RWPE1 (cell line): Measurements from ENCODE around the gene ZBTB25.

ENCODE experiments used
- CTCF ChIA-PET: fragments of 350-600 bp; sonication (Branson Sonifier 250); formaldehyde crosslinking; extraction: SDS; loops from one replicate; lab custom pipeline; 2021; lab: Yijun Ruan, JAX
- POLR2A ChIA-PET: fragments of 400-600 bp; formaldehyde crosslinking; extraction: SDS; loops from one replicate; lab custom pipeline; 2020; ENCODE audit warnings: antibody characterized with exemption; ENCODE audit not compliant: low non-redundant PET; lab: Yijun Ruan, JAX
- DNase-seq: peaks from one replicate; pipeline ENCODE4 v3.0.0; 2012; ENCODE audit warnings: low spot score
- H3K27ac ChIP-seq: fragments of 450-650 bp; 2 replicates; pipeline ENCODE4 v1.5.1; 2017
- CTCF ChIP-seq: fragments of 450-650 bp; conservative IDR thresholded peaks from 2 replicates; pipeline ENCODE4 v1.5.1; 2017; ENCODE audit warnings: low read depth, mild to moderate bottlenecking

ZBTB25 gene

GRCh38 chr14:64503434-64504309, at the start of gene ZBTB25:
ZBTB25 (minus strand) TSS chr14:64503838; CDS start chr14:64490533, 13,305 bp downstream.
- DNase-seq, result peak; percentile 79
- ChIA-PET CTCF (interaction anchor here (0.7 kb wide), 1 partner anchor 213 kb away, joined by 3 read pairs; no protein-coding TSS in a partner anchor), POLR2A (interaction anchor here (0.5 to 0.6 kb wide), 3 partner anchors 9 to 377 kb away, joined by 3 to 10 read pairs (median 4); no protein-coding TSS in a partner anchor)
- no peak for TF ChIP-seq CTCF
- H3K27ac ChIP-seq, result peak within 1 kb of the TSS; percentile 99

- ChIA-PET POLR2A (no interaction called here), CTCF (interaction anchor here (0.7 kb wide), 2 partner anchors 74 to 80 kb away, joined by 4 to 6 read pairs; no protein-coding TSS in a partner anchor)
- H3K27ac ChIP-seq, result no peak overlapping the region
- no peak for TF ChIP-seq CTCF
- DNase-seq, result no peak
Measured at GRCh38 chr14:64550621-64551333, 47.1 kb upstream of the ZBTB25 start.

- no peak for TF ChIP-seq CTCF
- ChIA-PET POLR2A (no interaction called here), CTCF (interaction anchor here (0.7 kb wide), 2 partner anchors 75 to 81 kb away, joined by 4 to 6 read pairs; no protein-coding TSS in a partner anchor)
- no peak for DNase-seq
- no peak within 1 kb of the TSS for H3K27ac ChIP-seq
Measured at GRCh38 chr14:64549791-64550620, 46.4 kb upstream of the ZBTB25 start, which contains the start of gene PPP1R36. PPP1R36 (plus strand) TSS chr14:64549961; CDS start chr14:64549998, 37 bp downstream.

- CTCF ChIA-PET, result interaction anchor here (0.6 to 0.7 kb wide), 2 partner anchors 134 to 383 kb away, joined by 3 read pairs; no protein-coding TSS in a partner anchor
- no peak for TF ChIP-seq CTCF
- no peak for DNase-seq
- H3K27ac ChIP-seq, result no peak overlapping the region
- POLR2A ChIA-PET, result interaction anchor here (1.0 kb wide), 1 partner anchor 9 kb away, joined by 4 read pairs; the partner anchor contains the start of gene HSPA2
Measured at GRCh38 chr14:64549016-64549415, 45.4 kb upstream of the ZBTB25 start.

- H3K27ac ChIP-seq, result no peak overlapping the region
- POLR2A ChIA-PET, result interaction anchor here (0.7 kb wide), 1 partner anchor 17 kb away, joined by 5 read pairs; no protein-coding TSS in a partner anchor
- no peak for TF ChIP-seq CTCF
- DNase-seq, result no peak
- CTCF ChIA-PET, result interaction anchor here (0.7 kb wide), 3 partner anchors 33 to 523 kb away, joined by 3 to 5 read pairs (median 4); no protein-coding TSS in a partner anchor
Measured at GRCh38 chr14:64544607-64545312, 41.1 kb upstream of the ZBTB25 start.
